Measurements from ENCODE around the gene XXYLT1.
"Not testable (repeated sequence)": the region's sequence is repeated elsewhere in the genome, so short reads cannot be mapped to it uniquely, and the experiment has no call there.

XXYLT1 gene

DNA sequence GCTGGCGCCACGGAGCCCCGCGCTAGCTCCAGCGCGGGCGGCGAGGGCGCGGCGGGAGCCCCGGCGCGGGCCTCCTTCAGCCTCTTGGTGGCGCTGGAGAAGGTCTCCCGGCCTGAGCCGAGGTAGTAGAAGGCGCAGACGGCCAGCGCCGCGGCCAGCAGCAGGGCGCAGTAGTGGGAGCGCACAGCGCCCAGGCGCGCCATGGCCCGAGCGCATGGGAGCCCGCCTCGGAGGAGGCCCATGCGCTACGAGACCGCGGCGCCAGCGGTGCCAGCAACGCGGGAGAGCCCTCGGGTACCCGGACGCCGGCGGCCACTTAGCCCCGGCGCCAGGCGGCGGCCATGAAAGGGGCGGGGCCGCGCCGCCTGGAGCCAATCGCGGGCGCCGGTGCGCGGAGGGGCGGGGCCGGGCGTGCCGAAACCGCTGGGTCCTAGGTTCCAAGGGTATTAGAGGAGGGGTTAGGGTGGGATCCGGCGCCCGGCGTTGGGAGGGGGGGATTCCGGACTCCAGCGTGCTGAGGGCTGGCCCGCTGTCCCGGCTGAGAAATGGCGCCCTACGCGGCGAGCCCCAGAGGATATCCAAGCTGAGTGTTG is at the start of gene XXYLT1:
XXYLT1 (minus strand) TSS at position 343 of the 593 bp plus-strand sequence; CDS start at position 242, 101 bp downstream.
- peak in 50 of 51 donors; percentile 42 to 93 (median 78) for DNase-seq

GRCh38 chr3:195319060-195319459 is 48.1 kb upstream of the XXYLT1 start:
- no peak for DNase-seq

GRCh38 chr3:195312714-195313113 is 41.8 kb upstream of the XXYLT1 start:
- no peak for DNase-seq

- DNase-seq = no peak
These were observed 36.8 kb upstream of the XXYLT1 start for GRCh38 chr3:195307711-195308110.

GRCh38 chr3:195306369-195306768 is 35.4 kb upstream of the XXYLT1 start:
- no peak for DNase-seq

GRCh38 chr3:195302431-195302830 is 31.5 kb upstream of the XXYLT1 start:
- DNase-seq = no peak

DNA sequence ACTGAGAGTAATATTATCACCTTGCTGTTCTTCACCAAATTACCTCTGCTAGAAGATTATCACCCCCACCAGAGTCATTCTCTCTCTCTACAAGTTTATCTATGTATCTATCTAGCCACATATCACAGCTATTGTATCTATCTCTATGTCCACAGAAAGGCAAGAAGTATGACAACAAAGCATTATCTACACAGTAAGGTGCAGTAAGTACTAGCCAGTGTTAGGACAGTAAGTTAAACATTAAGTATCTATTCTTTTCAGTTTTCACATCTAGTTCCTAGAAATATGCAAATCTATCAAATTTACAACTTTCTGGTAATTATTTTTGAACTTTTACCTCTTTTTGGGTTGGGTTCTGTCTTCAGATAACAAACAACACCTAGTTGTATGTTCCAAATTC is 26.5 kb upstream of the XXYLT1 start:
- no peak for DNase-seq

DNA sequence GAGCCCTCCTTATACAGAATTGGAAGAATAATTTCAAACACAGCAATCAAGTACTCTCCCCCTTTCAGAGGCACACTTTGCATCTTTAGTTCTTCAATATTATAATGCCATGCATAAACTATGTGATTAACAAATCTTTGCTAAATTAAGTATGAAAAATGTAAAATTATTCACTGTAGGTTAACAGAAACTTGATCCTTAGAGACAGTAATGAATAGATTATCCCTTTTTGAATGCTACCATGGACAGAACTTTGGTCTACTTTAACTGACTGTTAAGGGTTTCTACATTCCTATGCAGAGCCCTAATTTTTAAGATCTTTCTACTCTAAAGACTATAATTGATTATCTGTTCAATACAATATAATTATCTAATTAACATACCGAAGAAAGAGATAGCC is 25.7 kb upstream of the XXYLT1 start:
- DNase-seq = no peak

GRCh38 chr3:195291121-195291520 is 20.2 kb upstream of the XXYLT1 start:
- no peak for DNase-seq

DNA sequence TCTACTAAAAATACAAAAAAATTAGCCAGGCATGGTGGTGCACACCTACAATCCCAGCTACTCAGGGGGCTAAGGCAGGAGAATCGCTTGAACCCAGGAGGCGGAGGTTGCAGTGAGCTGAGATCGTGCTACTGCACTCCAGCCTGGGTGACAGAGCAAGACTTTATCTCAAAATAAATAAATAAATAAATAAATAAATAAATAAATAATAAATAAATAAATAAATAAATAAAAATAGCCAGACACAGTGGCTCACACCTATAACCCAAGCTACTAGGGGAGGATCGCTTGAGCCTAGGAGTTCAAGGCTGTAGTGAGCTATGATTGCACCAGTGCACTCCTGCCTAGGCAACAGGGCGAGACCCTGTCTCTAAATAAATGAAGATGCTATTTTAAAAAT is 19.7 kb upstream of the XXYLT1 start:
- not testable (repeated sequence) for DNase-seq

- DNase-seq = no peak
These were observed 15.3 kb upstream of the XXYLT1 start for GRCh38 chr3:195286115-195286872.

- DNase-seq = no peak
These were observed 14.4 kb upstream of the XXYLT1 start for GRCh38 chr3:195285372-195285771.

DNA sequence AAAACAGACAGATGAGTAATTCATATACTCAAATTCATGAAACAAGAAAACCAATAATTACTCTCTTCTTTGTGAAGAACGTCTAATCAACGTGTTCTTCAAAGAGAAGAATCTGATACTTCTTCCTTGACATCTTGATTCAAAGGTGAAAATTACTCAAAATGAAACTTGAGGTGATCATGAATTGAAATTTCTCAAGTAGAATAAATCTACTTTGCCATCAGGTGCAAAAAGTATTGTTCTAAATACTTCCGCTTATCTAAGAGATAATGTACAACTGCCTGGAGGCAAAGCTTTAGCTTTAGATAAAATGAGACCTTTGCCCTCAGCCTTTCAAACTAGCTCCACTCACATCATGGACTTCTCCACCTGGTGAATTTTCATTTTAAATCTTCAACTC is 13.9 kb upstream of the XXYLT1 start:
- DNase-seq = no peak

DNA sequence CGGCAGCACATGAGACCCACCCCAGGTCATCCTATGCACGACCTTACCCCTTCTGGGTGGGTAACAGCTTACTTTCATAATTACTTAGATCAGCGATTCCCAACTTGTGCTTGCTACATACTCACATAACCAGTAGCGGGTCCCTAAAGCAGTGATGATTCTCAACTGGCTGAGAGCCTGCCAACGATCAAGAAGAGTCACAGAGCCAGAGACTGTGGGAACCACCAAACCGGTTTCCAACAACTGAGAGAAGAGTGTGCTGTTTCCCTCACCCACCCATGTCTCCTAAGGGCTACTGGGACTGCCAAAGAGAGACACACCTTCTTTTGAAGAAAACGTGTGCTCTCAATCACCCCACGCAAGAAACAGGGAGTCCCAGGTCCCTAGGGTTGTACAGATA is 12.0 kb upstream of the XXYLT1 start:
- no peak for DNase-seq

GRCh38 chr3:195274259-195274966 is 3.5 kb upstream of the XXYLT1 start:
- no peak for DNase-seq

DNA sequence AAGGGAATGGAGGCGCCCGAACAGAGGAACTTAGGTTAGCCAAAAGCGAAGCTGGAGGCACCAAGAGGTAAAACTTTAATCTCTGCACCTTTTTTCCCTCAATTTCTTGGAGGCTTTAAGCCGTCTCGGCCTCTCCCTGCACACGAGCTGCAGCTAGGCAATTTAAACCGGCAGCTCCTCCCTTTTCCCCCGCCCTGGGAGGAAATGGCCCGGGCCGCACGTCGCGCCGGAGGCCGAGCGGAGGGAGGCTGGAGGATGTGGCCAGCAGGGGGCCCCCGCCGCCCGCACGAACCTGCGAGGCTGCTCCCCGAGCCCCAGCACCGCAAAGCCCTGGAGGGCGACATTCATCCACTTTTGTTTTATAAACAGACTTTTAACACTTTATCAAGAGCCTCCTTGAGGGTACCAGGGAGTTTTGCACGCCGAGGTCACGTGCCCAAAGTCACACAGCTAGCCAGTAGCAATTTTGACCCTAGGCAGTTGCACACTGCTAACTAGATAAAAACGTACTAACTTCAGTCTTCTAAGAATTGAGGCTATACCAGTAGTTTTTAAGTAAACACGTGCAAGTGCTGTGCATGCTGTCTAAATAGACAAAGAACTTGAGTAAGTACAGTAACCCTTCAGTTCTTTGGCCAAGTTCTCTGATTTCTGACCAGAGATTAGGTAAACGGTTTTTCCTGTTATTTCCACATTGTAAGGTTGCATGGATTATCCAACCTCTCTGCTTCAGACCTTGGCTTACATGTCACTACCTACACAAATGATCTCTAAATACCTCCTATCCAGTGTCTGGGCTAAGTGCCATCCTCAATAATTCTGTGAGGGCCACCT is 668 bp upstream of the XXYLT1 start:
- DNase-seq = peak in 50 of 51 donors; percentile 41 to 93 (median 78)

- DNase-seq = peak in 9 of 51 donors; percentile 17 to 64 (median 29)
These were observed 711 bp downstream of the XXYLT1 start for GRCh38 chr3:195270079-195270816.

- no peak for DNase-seq
These were observed 1.4 kb downstream of the XXYLT1 start for GRCh38 chr3:195269375-195270078.

DNA sequence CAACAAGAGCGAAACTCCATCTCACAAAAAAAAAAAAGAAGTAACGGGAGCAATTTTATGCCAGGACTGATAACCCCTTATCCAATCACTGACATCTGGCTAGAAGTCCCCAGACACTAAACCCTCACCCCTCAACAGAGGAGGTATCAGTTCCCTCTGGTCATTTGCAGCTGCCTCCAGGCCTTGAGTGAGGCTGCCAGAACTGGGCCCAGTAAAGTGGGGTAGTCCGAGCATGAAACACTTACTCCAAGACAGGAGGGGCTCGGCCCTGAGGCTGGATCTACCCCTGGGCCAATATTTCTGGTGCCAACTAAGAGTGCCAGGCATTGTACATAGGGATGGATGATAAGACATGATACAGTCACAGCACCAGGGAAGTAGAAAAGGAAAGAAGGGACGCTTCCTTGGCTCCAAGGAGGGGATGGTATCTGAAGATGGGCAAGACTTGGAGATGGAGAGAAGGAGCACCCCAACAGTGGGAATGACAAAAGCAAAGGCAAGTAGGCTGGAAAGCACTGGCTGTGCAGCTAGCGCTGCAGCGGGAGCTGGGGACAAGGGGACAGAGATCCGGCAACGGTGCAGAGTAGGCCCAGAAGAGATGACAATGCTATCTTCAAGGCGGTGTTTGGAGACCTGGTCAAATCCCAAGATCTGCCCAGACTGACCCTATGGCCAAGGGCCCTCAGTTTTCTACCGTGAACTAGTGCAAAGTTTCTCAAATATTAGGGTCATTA is 2.2 kb downstream of the XXYLT1 start:
- DNase-seq = no peak

- no peak for DNase-seq
These were observed 3.9 kb downstream of the XXYLT1 start for GRCh38 chr3:195267096-195267495.
